A549 (cell line): ENCODE results near the gene C4orf36. TPM values are rescaled to one million over a fixed set of nuclear protein-coding genes. Genes with fewer than 3 reads are reported as not detected.

Experiments used
- ATAC-seq, 2 experiments: fragments of 200-7000 bp in 1 of 2; fragments of >200 bp in 1 of 2; cut with Nextera tagmentation in 1 of 2; cut with Tn5 transposase in 1 of 2; 3 replicates each; pipeline versions ENCODE4 v1.8.0 to v1.9.1; 2018 to 2020; ENCODE audit warnings: mild to moderate bottlenecking in 1 of 2, moderate library complexity in 1 of 2
- CTCF ChIA-PET: fragments of 300-600 bp; sonication (Branson Sonifier 250); formaldehyde crosslinking; extraction: SDS; loops from one replicate; lab custom pipeline; 2021; ENCODE audit warnings: antibody characterized with exemption, inconsistent platforms; lab: Yijun Ruan, JAX
- POLR2A ChIA-PET: fragments of 350-600 bp; formaldehyde crosslinking; extraction: SDS; loops from one replicate; lab custom pipeline; 2021; ENCODE audit warnings: antibody characterized with exemption, inconsistent platforms; lab: Yijun Ruan, JAX
- DNase-seq, 2 experiments: peaks; one replicate each; pipeline versions ENCODE4 v3.0.0 to v3.0.0-alpha.2; 2011 to 2016; ENCODE audit warnings: low read depth in 1 of 2, low spot score in 1 of 2
- FAIRE-seq: peaks from 2 replicates; lab custom pipeline; 2011; peaks lifted over from hg19 to GRCh38; lab: Jason Lieb, UNC
- H3K27ac ChIP-seq, 2 experiments: fragments of >200 bp; sonication (Bioruptor Twin); formaldehyde crosslinking; 3 replicates each; pipeline ENCODE4 v1.5.1; 2016 to 2017
- H3K4me1 ChIP-seq: fragments of >200 bp; sonication (Bioruptor Twin); formaldehyde crosslinking; 3 replicates; pipeline ENCODE4 v1.6.1; 2016
- H3K4me2 ChIP-seq: fragments of >200 bp; sonication (Bioruptor Twin); formaldehyde crosslinking; 3 replicates; pipeline ENCODE4 v1.6.1; 2016
- H3K4me3 ChIP-seq: fragments of >200 bp; sonication (Bioruptor Twin); formaldehyde crosslinking; 3 replicates; pipeline ENCODE4 v1.5.1; 2016
- H3K9me3 ChIP-seq: fragments of >200 bp; sonication (Bioruptor Twin); formaldehyde crosslinking; 3 replicates; pipeline ENCODE4 v1.6.1; 2016
- BHLHE40 ChIP-seq: IDR thresholded peaks from 2 replicates; pipeline ENCODE4 v1.6.1; 2012; ENCODE audit warnings: low read depth, low read length, inconsistent platforms
- EP300 ChIP-seq, 2 experiments: fragments of >200 bp; sonication (Bioruptor Twin); formaldehyde crosslinking; IDR thresholded peaks; 2 replicates in 1 of 2; 3 replicates in 1 of 2; pipeline ENCODE4 v1.6.1; 2016 to 2017
- FOSB ChIP-seq: fragments of 250-450 bp; sonication (Bioruptor Pico); IDR thresholded peaks from 2 replicates; pipeline ENCODE4 v1.5.0; 2020; ENCODE audit warnings: mild to moderate bottlenecking, moderate library complexity
- FOXS1 ChIP-seq: fragments of 250-450 bp; sonication (Bioruptor Pico); IDR thresholded peaks from 2 replicates; pipeline ENCODE4 v1.5.0; 2020; ENCODE audit warnings: mild to moderate bottlenecking, moderate library complexity
- GATA3 ChIP-seq: IDR thresholded peaks from 2 replicates; pipeline ENCODE4 v1.6.1; 2012; ENCODE audit warnings: borderline replicate concordance
- HDAC2 ChIP-seq: fragments of 200-600 bp; sonication (generic); IDR thresholded peaks from 2 replicates; pipeline ENCODE4 v1.6.1; 2016
- HMGXB4 ChIP-seq: fragments of 250-450 bp; sonication (Bioruptor Pico); IDR thresholded peaks from 2 replicates; pipeline ENCODE4 v1.5.0; 2021; ENCODE audit warnings: mild to moderate bottlenecking, moderate library complexity, borderline replicate concordance
- HOXB5 ChIP-seq: fragments of 250-450 bp; sonication (Bioruptor Pico); IDR thresholded peaks from 2 replicates; pipeline ENCODE4 v1.5.0; 2020; ENCODE audit warnings: mild to moderate bottlenecking, moderate library complexity
- JUN ChIP-seq, 2 experiments: fragments of >200 bp; sonication (Bioruptor Twin); formaldehyde crosslinking; IDR thresholded peaks; 2 replicates in 1 of 2; 3 replicates in 1 of 2; pipeline ENCODE4 v1.6.1; 2016 to 2017
- MAFK ChIP-seq: fragments of 450-650 bp; IDR thresholded peaks from 2 replicates; pipeline ENCODE4 v1.6.1; 2014; ENCODE audit not compliant: partially characterized antibody
- MAZ ChIP-seq: fragments of 150-350 bp; IDR thresholded peaks from 2 replicates; pipeline ENCODE4 v1.6.1; 2014; ENCODE audit warnings: antibody characterized with exemption, low read depth, low read length, borderline replicate concordance
- MYC ChIP-seq: IDR thresholded peaks from 2 replicates; pipeline ENCODE4 v1.6.1; 2012; ENCODE audit warnings: mild to moderate bottlenecking, inconsistent platforms, low read length, improper control_type of control experiment, borderline replicate concordance
- RAD21 ChIP-seq, 2 experiments: fragments of >200 bp in 1 of 2; sonication (Bioruptor Twin) in 1 of 2; formaldehyde crosslinking in 1 of 2; IDR thresholded peaks in 1 of 2; conservative IDR thresholded peaks in 1 of 2; 2 replicates in 1 of 2; 3 replicates in 1 of 2; pipeline ENCODE4 v1.6.1; 2012 to 2018; ENCODE audit warnings: inconsistent platforms in 1 of 2
- RFX5 ChIP-seq: fragments of 450-650 bp; IDR thresholded peaks from 2 replicates; pipeline ENCODE4 v1.7.1; 2014; ENCODE audit warnings: antibody characterized with exemption, mild to moderate bottlenecking, moderate library complexity
- RNF2 ChIP-seq: fragments of 200-600 bp; sonication (generic); IDR thresholded peaks from 2 replicates; pipeline ENCODE4 v1.6.1; 2016; ENCODE audit warnings: low read depth, mild to moderate bottlenecking, antibody characterized with exemption, moderate library complexity, borderline replicate concordance
- TFCP2L1 ChIP-seq: fragments of 250-450 bp; sonication (Bioruptor Pico); IDR thresholded peaks from 2 replicates; pipeline ENCODE4 v1.5.0; 2021; ENCODE audit warnings: mild to moderate bottlenecking
- ZNF302 ChIP-seq: fragments of 250-450 bp; sonication (Bioruptor Pico); IDR thresholded peaks from 2 replicates; pipeline ENCODE4 v1.9.0; 2021; ENCODE audit warnings: inconsistent platforms, mild to moderate bottlenecking, moderate library complexity
- WGBS: methylation state at CpG from one replicate; pipeline ENCODE4 v1.1.6; 2017; ENCODE audit errors: missing lambda C conversion rate; 5-methylcytosine and 5-hydroxymethylcytosine counted together
- polyA plus RNA-seq, 4 experiments: library from polyadenylated mRNA; depleted of rRNA in 3 of 4; stranded (reverse); fragments of >200 nt; fragmentation: RNase III in 1 of 4; extraction: RNeasy Plus Mini Kit Qiagen cat#74134 plus additional on column Dnase treatment in 1 of 4; gene quantifications; 2 replicates in 3 of 4; 3 replicates in 1 of 4; pipeline ENCODE4 v1.2.3, GENCODE V29; 2011 to 2017

Gene C4orf36
- polyA plus RNA-seq, 2 of the 4 experiments (the other 2 are of a cell fraction) = 1.5 to 1.9 TPM

DNA sequence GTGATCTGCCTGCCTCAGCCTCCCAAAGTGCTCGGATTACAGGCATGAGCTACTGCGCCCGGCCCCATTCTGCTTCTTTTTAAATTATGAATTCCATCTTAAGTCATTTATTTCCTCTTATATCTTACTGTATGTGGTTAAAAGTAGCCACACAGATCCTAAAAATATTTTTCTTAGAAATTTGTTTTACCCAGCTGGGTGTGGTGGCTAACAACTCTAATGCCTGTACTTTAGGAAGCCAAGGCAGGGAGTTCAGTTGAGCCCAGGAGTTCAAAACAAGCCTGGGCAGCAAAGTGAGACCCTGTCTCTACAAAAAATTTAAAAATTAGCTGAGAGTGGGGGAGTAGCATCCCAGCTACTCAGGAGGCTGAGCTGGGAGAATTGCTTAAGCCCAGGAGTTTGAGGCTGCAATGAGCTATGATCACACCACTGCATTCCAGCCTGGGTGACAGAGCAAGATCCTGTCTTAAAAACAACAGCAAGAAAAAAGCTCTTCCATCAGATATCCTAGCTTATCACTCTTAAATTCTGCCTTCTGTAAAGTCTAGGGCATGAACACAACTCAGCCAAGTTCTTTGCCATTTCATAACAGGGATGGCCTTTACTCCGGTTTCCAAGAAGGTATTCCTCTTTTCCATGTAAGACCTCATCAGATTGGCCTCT is 27.5 kb upstream of the C4orf36 start:
- TF ChIP-seq MAZ = no peak
- TF ChIP-seq ZNF302 (CRISPR knock-in tag) = no peak
- TF ChIP-seq HDAC2 = no peak
- no peak for TF ChIP-seq TFCP2L1
- TF ChIP-seq BHLHE40 = no peak
- no peak for TF ChIP-seq HMGXB4 (CRISPR knock-in tag)
- TF ChIP-seq MYC = no peak
- TF ChIP-seq JUN (IDR thresholded peaks at IDR 0.05) = no peak
- ChIA-PET CTCF (interaction anchor here (0.6 to 5.5 kb wide), 3 partner anchors 16 to 421 kb away, joined by 3 to 58 read pairs (median 5); no protein-coding TSS in a partner anchor), POLR2A (interaction anchor here (1.3 kb wide), 1 partner anchor 15 kb away, joined by 9 read pairs; the partner anchor contains the start of gene AFF1)
- DNase-seq (no peak), ATAC-seq (no peak), FAIRE-seq (no peak)
- H3K4me3 ChIP-seq = no peak overlapping the region
- H3K4me2 ChIP-seq = no peak overlapping the region
- peak overlapping the region in 1 of 2 experiments; percentile 31; a peak in 1 of 6 replicates for H3K27ac ChIP-seq
- no peaks in the 10 kb centered on the region for H3K9me3 ChIP-seq
- WGBS = 94% methylated on average over 4 of the region's 4 CpGs
- H3K4me1 ChIP-seq = peaks cover 16% of the 10 kb centered on the region

GRCh38 chr4:86918539-86919072 is 26.4 kb upstream of the C4orf36 start:
- Histone ChIP-seq H3K4me3 (no peak overlapping the region), H3K27ac (0 out of 6 replicates have a peak overlapping the region, but pooled peaks of 1 of the 2 experiments have one; percentile 18)
- DNase-seq (peak in 1 of 2 experiments; percentile 19), ATAC-seq (peak; percentile 19 to 36; a peak in 1 of 6 replicates)
- TF ChIP-seq GATA3 (no peak), TFCP2L1 (no peak), HOXB5 (no peak), RNF2 (no peak), RFX5 (no peak), RAD21 (conservative IDR thresholded peaks at IDR 0.05 in 1 of 2, IDR thresholded peaks at IDR 0.05 in 1 of 2) (no peak), FOSB (CRISPR knock-in tag) (no peak), BHLHE40 (no peak), MAFK (no peak), HMGXB4 (CRISPR knock-in tag) (no peak), FOXS1 (CRISPR knock-in tag) (no peak), EP300 (IDR thresholded peaks at IDR 0.05) (no peak)
- TF ChIP-seq, all 56 proteins: peak for 0
- WGBS = 36% methylated on average over 3 of the region's 3 CpGs
- Histone ChIP-seq H3K4me2 (no peak overlapping the region), H3K9me3 (no peaks in the 10 kb centered on the region), H3K4me1 (peaks cover 7% of the 10 kb centered on the region; the same call in 1 of the 3 replicates)
- no peak for FAIRE-seq
- ChIA-PET CTCF (interaction anchor here (1.1 to 5.5 kb wide), 2 partner anchors 15 to 174 kb away, joined by 3 to 58 read pairs; no protein-coding TSS in a partner anchor), POLR2A (no interaction called here)
